ENCODE measurements around the gene AFF3.

AFF3 gene

GRCh38 chr2:100019499-100019898 is 122.9 kb downstream of the AFF3 start:
- TF ChIP-seq EGR1 (IDR thresholded peaks at IDR 0.05): no peak
- TF ChIP-seq TCF12 (IDR thresholded peaks at IDR 0.05; ENCODE audit: low read depth): no peak

DNA sequence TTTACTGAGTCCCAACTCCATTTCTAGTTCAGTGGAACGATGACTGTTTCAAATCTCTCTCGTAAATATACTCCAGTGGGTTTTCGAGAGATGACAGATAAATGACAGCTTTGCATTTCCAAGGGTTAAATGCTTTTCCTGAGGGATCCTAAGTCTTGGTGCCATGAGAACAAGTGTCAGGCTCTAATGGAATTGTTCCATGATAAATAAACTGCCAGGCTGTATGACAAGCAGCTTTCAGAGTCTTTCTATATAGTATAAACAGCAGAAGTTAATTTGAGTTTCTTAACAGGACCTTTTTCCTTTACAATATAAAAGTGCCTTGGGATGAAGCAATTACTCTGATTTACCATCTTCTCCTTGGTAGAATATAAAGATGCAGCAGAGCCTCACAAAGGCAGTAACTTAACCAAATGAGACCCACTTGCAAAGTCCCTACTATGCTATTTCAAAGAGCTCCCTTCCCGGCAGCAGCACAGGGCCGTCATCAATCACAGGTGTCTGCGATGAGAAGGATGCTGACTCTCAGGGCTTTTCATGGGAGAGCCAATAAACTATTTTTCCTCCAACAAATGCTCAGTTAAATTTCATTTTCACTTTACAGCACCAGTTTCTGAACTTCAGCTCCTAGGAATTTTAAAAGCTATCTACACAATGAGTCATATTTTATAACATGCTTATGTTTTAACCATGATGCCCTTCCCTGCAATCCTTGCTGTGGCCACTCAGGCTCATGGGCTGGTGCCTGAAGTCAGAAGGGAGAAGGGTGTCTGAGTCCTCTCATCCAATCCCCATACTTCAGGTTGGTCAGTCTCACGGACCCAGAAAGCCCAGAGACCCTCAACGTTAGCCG is 123.8 kb downstream of the AFF3 start:
- TF ChIP-seq USF1 (IDR thresholded peaks at IDR 0.05) (no peak), TCF12 (IDR thresholded peaks at IDR 0.05; ENCODE audit: low read depth) (no peak), YY1 (IDR thresholded peaks at IDR 0.05; ENCODE audit: low read depth) (no peak), TAF1 (IDR thresholded peaks at IDR 0.05; ENCODE audit: low read depth) (no peak), FOXM1 (IDR thresholded peaks at IDR 0.05; ENCODE audit: borderline replicate concordance, low read depth) (no peak), CREB1 (IDR thresholded peaks at IDR 0.05; ENCODE audit: low read depth) (no peak), RAD21 (IDR thresholded peaks at IDR 0.05; ENCODE audit: low read depth) (no peak), MAX (IDR thresholded peaks at IDR 0.05) (no peak), TEAD4 (IDR thresholded peaks at IDR 0.05) (no peak), CEBPB (IDR thresholded peaks at IDR 0.05) (no peak), EGR1 (IDR thresholded peaks at IDR 0.05) (no peak), NFIC (IDR thresholded peaks at IDR 0.05) (no peak), ZBTB7A (IDR thresholded peaks at IDR 0.05; ENCODE audit: low read depth) (no peak), EP300 (IDR thresholded peaks at IDR 0.05; ENCODE audit: borderline replicate concordance) (no peak)
- TF ChIP-seq, protein P1, sequence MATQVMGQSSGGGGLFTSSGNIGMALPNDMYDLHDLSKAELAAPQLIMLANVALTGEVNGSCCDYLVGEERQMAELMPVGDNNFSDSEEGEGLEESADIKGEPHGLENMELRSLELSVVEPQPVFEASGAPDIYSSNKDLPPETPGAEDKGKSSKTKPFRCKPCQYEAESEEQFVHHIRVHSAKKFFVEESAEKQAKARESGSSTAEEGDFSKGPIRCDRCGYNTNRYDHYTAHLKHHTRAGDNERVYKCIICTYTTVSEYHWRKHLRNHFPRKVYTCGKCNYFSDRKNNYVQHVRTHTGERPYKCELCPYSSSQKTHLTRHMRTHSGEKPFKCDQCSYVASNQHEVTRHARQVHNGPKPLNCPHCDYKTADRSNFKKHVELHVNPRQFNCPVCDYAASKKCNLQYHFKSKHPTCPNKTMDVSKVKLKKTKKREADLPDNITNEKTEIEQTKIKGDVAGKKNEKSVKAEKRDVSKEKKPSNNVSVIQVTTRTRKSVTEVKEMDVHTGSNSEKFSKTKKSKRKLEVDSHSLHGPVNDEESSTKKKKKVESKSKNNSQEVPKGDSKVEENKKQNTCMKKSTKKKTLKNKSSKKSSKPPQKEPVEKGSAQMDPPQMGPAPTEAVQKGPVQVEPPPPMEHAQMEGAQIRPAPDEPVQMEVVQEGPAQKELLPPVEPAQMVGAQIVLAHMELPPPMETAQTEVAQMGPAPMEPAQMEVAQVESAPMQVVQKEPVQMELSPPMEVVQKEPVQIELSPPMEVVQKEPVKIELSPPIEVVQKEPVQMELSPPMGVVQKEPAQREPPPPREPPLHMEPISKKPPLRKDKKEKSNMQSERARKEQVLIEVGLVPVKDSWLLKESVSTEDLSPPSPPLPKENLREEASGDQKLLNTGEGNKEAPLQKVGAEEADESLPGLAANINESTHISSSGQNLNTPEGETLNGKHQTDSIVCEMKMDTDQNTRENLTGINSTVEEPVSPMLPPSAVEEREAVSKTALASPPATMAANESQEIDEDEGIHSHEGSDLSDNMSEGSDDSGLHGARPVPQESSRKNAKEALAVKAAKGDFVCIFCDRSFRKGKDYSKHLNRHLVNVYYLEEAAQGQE (IDR thresholded peaks at IDR 0.05; ENCODE audit: low read depth): no peak

DNA sequence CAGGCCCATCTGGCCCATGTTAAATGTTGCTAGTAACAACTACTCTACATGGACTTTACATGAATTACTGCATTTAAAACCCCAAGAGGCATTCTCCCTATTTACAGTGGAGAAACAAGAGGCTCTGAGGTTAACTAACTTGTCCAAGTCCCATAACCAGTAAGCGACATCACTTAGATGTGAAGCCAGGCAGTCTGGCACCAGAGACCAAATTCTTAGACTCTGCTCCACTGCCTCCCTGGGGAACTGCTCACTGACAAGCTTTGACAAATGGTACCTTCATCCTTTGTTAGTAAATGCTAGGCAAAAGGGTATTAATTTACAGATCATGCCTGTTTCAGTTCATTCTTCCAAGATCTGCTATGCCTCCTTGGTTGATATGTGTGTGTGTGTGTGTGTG is 124.8 kb downstream of the AFF3 start:
- TF ChIP-seq CEBPB (IDR thresholded peaks at IDR 0.05): no peak
- no peak for TF ChIP-seq YY1 (IDR thresholded peaks at IDR 0.05; ENCODE audit: low read depth)

DNA sequence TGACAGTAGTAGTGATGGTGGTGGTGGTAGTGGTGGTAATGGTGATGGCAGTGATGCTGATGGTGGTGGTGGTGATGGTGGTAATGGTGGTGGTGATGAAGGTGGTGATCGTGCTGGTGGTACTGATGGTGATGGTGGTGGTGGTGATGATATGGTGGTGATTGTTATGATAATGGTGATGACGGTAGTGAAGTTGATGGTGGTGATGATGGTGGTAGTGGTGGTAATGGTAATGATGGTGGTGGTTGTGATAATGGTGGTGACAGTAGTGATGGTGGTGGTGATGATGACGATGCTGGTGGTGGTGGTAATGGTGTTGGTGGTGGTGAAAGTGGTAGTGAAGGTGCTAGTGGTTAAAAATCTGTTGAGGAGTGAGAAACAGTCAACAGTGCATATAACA is 125.6 kb downstream of the AFF3 start:
- TF ChIP-seq CREB1 (IDR thresholded peaks at IDR 0.05; ENCODE audit: low read depth): no peak
- TF ChIP-seq TAF1 (IDR thresholded peaks at IDR 0.05; ENCODE audit: low read depth): no peak
- TF ChIP-seq RAD21 (IDR thresholded peaks at IDR 0.05; ENCODE audit: low read depth): no peak
- TF ChIP-seq, protein P1 (IDR thresholded peaks at IDR 0.05; ENCODE audit: low read depth): no peak
- no peak for TF ChIP-seq ZBTB7A (IDR thresholded peaks at IDR 0.05; ENCODE audit: low read depth)
- no peak for TF ChIP-seq TEAD4 (IDR thresholded peaks at IDR 0.05)
- no peak for TF ChIP-seq FOXM1 (IDR thresholded peaks at IDR 0.05; ENCODE audit: borderline replicate concordance, low read depth)
- no peak for TF ChIP-seq EP300 (IDR thresholded peaks at IDR 0.05; ENCODE audit: borderline replicate concordance)
- no peak for TF ChIP-seq NFIC (IDR thresholded peaks at IDR 0.05)
- no peak for TF ChIP-seq MAX (IDR thresholded peaks at IDR 0.05)
- TF ChIP-seq TCF12 (IDR thresholded peaks at IDR 0.05; ENCODE audit: low read depth): no peak
- no peak for TF ChIP-seq CEBPB (IDR thresholded peaks at IDR 0.05)
- no peak for TF ChIP-seq EGR1 (IDR thresholded peaks at IDR 0.05)
- TF ChIP-seq YY1 (IDR thresholded peaks at IDR 0.05; ENCODE audit: low read depth): no peak
- no peak for TF ChIP-seq USF1 (IDR thresholded peaks at IDR 0.05)

DNA sequence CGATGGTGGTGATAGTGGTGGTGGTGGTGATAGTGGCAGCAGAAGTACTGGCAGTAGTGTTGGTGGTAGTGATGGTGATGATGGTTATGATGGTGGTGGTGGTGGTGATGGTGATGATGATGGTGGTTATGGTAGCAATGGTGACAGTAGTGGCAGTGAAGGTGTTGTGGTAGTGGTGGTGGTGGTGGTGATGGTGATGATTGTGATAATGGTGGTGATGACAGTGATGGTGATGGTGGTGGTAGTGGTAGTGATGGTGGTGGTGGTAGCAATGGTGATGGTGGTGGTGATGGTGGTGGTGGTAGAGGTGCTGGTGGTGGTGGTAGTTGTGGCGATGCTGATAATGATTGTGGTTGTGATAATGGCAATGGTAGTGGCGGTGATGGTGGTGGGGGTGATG is 126.5 kb downstream of the AFF3 start:
- TF ChIP-seq CEBPB (IDR thresholded peaks at IDR 0.05) (no peak), MAX (IDR thresholded peaks at IDR 0.05) (no peak), EGR1 (IDR thresholded peaks at IDR 0.05) (no peak), TCF12 (IDR thresholded peaks at IDR 0.05; ENCODE audit: low read depth) (no peak), CREB1 (IDR thresholded peaks at IDR 0.05; ENCODE audit: low read depth) (no peak)
- TF ChIP-seq, protein P1 (IDR thresholded peaks at IDR 0.05; ENCODE audit: low read depth): no peak

Data from Ishikawa (cell line).